WTC11 (cell line): Measurements from ENCODE around the gene ANKDD1B. TPM values are rescaled to one million over a fixed set of nuclear protein-coding genes. Genes with fewer than 3 reads are reported as not detected.

ENCODE experiments used
- ATAC-seq: fragments of 200-7000 bp; cut with Tn5 transposase; 2 replicates; pipeline ENCODE4 v1.10.0; 2021; ENCODE audit warnings: mild to moderate bottlenecking, moderate library complexity
- CTCF ChIA-PET: fragments of 300-600 bp; sonication (Branson Sonifier 250); formaldehyde crosslinking; loops from one replicate; lab custom pipeline; 2021; ENCODE audit warnings: antibody characterized with exemption; lab: Charles Lee
- POLR2A ChIA-PET: fragments of 350-600 bp; sonication (Branson Sonifier 250); formaldehyde crosslinking; loops from one replicate; lab custom pipeline; 2021; ENCODE audit warnings: antibody characterized with exemption; lab: Charles Lee
- DNase-seq: peaks from one replicate; pipeline ENCODE4 v3.0.0; 2021; ENCODE audit warnings: low spot score
- H3K27ac Mint-ChIP-seq: 2 replicates; pipeline ENCODE4 v1.8.0; 2021; ENCODE audit warnings: mixed read lengths
- H3K27me3 Mint-ChIP-seq: 2 replicates; pipeline ENCODE4 v1.8.0; 2021; ENCODE audit warnings: low read depth, mild to moderate bottlenecking, moderate library complexity, mixed read lengths
- H3K36me3 Mint-ChIP-seq: 2 replicates; pipeline ENCODE4 v1.8.0; 2021; ENCODE audit warnings: mixed read lengths
- H3K4me1 Mint-ChIP-seq: 2 replicates; pipeline ENCODE4 v1.8.0; 2022; ENCODE audit warnings: mixed read lengths
- H3K4me3 Mint-ChIP-seq: 2 replicates; pipeline ENCODE4 v1.8.0; 2021; ENCODE audit warnings: mild to moderate bottlenecking, moderate library complexity, mixed read lengths
- H3K9me3 Mint-ChIP-seq: 2 replicates; pipeline ENCODE4 v1.8.0; 2021; ENCODE audit warnings: mixed read lengths
- ATF3 ChIP-seq: sonication (generic); formaldehyde crosslinking; conservative IDR thresholded peaks from 2 replicates; pipeline ENCODE4 v1.8.1; 2022; ENCODE audit warnings: mild to moderate bottlenecking, missing genetic modification reagents
- CBFB ChIP-seq: sonication (generic); formaldehyde crosslinking; IDR thresholded peaks from 2 replicates; pipeline ENCODE4 v1.8.1; 2022; ENCODE audit warnings: mild to moderate bottlenecking, low read depth, missing genetic modification reagents
- CREM ChIP-seq: sonication (generic); formaldehyde crosslinking; IDR thresholded peaks from 2 replicates; pipeline ENCODE4 v1.8.1; 2022; ENCODE audit warnings: mild to moderate bottlenecking, missing genetic modification reagents, moderate library complexity
- E2F4 ChIP-seq: sonication (generic); formaldehyde crosslinking; IDR thresholded peaks from 2 replicates; pipeline ENCODE4 v1.8.1; 2022; ENCODE audit warnings: low read depth, mild to moderate bottlenecking, moderate library complexity, missing genetic modification reagents, borderline replicate concordance
- E2F5 ChIP-seq: sonication (generic); formaldehyde crosslinking; IDR thresholded peaks from 2 replicates; pipeline ENCODE4 v1.8.1; 2022; ENCODE audit warnings: mild to moderate bottlenecking, moderate library complexity, missing genetic modification reagents
- FOXJ3 ChIP-seq: sonication (generic); formaldehyde crosslinking; IDR thresholded peaks from 2 replicates; pipeline ENCODE4 v1.9.0; 2021; ENCODE audit warnings: missing genetic modification reagents, mild to moderate bottlenecking, borderline replicate concordance
- HMGA2 ChIP-seq: fragments of 250-450 bp; sonication (Bioruptor Pico); IDR thresholded peaks from 2 replicates; pipeline ENCODE4 v1.4.0; 2021; ENCODE audit warnings: mild to moderate bottlenecking, moderate library complexity
- MAX ChIP-seq: sonication (generic); formaldehyde crosslinking; IDR thresholded peaks from 2 replicates; pipeline ENCODE4 v1.8.0; 2022; ENCODE audit warnings: mild to moderate bottlenecking, missing genetic modification reagents
- NFATC4 ChIP-seq: fragments of 250-450 bp; sonication (Bioruptor Pico); IDR thresholded peaks from 2 replicates; pipeline ENCODE4 v1.9.0; 2021; ENCODE audit warnings: mild to moderate bottlenecking
- PRDM15 ChIP-seq: sonication (generic); formaldehyde crosslinking; IDR thresholded peaks from 2 replicates; pipeline ENCODE4 v1.8.0; 2022; ENCODE audit warnings: missing genetic modification reagents
- PRRX2 ChIP-seq: fragments of 250-450 bp; sonication (Bioruptor Pico); IDR thresholded peaks from 2 replicates; pipeline ENCODE4 v1.8.0; 2021; ENCODE audit warnings: mild to moderate bottlenecking
- RORB ChIP-seq: fragments of 250-450 bp; sonication (Bioruptor Pico); IDR thresholded peaks from 2 replicates; pipeline ENCODE4 v1.9.0; 2021; ENCODE audit warnings: mild to moderate bottlenecking
- SMAD4 ChIP-seq: sonication (generic); formaldehyde crosslinking; IDR thresholded peaks from 2 replicates; pipeline ENCODE4 v1.8.0; 2022; ENCODE audit warnings: mild to moderate bottlenecking, missing genetic modification reagents
- SOX15 ChIP-seq: fragments of 250-450 bp; sonication (Bioruptor Pico); IDR thresholded peaks from 2 replicates; pipeline ENCODE4 v1.9.0; 2021; ENCODE audit warnings: mild to moderate bottlenecking
- SP1 ChIP-seq: sonication (generic); formaldehyde crosslinking; conservative IDR thresholded peaks from 2 replicates; pipeline ENCODE4 v1.8.1; 2022; ENCODE audit warnings: missing genetic modification reagents
- TCF7 ChIP-seq: sonication (generic); formaldehyde crosslinking; IDR thresholded peaks from 2 replicates; pipeline ENCODE4 v1.8.0; 2022; ENCODE audit warnings: mild to moderate bottlenecking, low read depth, missing genetic modification reagents, moderate library complexity
- ZNF416 ChIP-seq: fragments of 250-450 bp; sonication (Bioruptor Pico); IDR thresholded peaks from 2 replicates; pipeline ENCODE4 v1.9.0; 2021; ENCODE audit warnings: mild to moderate bottlenecking, inconsistent platforms
- ZNF423 ChIP-seq: fragments of 250-450 bp; sonication (Bioruptor Pico); IDR thresholded peaks from 2 replicates; pipeline ENCODE4 v2.1.2; 2022; ENCODE audit warnings: mild to moderate bottlenecking, moderate library complexity
- total RNA-seq: library from RNA; stranded (reverse); gene quantifications from 3 replicates; pipeline ENCODE4 v1.2.3, GENCODE V29; 2021
- TF ChIP-seq, protein P1 (sequence below): sonication (generic); formaldehyde crosslinking; IDR thresholded peaks from 2 replicates; pipeline ENCODE4 v1.8.0; 2022; ENCODE audit warnings: mild to moderate bottlenecking, missing genetic modification reagents
- TF ChIP-seq, protein P2 (sequence below): sonication (generic); formaldehyde crosslinking; IDR thresholded peaks from 2 replicates; pipeline ENCODE4 v1.8.0; 2022; ENCODE audit warnings: mild to moderate bottlenecking, missing genetic modification reagents
- TF ChIP-seq, protein P3 (sequence below): fragments of 250-450 bp; sonication (Bioruptor Pico); conservative IDR thresholded peaks from 2 replicates; pipeline ENCODE4 v1.9.0; 2021; ENCODE audit warnings: mild to moderate bottlenecking

Gene ANKDD1B
- total RNA-seq, 1 experiment from 2014 or later = 0.28 TPM

DNA sequence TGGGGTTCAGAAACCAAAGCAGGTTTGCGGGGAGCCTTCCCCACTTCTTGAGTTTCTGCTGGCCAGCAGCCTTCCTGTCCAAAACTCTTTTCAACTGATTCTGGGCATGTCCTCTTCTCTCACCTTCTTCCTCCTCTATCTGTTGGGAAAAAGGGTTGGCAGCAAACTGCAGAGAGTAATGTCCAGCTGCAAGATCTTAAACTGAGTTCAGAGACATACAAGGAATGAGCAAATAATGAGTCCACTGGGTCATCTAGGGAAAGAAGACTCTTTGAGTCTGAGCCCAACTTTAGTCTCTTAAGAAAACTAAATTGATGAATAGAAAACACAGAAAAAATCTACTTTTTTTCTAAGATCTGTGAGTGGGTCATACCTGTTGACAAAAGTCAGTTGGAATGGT is 16.5 kb downstream of the ANKDD1B start (continued):
- TF ChIP-seq, protein P1, sequence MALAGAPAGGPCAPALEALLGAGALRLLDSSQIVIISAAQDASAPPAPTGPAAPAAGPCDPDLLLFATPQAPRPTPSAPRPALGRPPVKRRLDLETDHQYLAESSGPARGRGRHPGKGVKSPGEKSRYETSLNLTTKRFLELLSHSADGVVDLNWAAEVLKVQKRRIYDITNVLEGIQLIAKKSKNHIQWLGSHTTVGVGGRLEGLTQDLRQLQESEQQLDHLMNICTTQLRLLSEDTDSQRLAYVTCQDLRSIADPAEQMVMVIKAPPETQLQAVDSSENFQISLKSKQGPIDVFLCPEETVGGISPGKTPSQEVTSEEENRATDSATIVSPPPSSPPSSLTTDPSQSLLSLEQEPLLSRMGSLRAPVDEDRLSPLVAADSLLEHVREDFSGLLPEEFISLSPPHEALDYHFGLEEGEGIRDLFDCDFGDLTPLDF = no peak

- CTCF ChIA-PET = no interaction called here
- no peak for DNase-seq
- no peak for ATAC-seq
- Mint-ChIP-seq H3K27me3 (no peaks in the 10 kb centered on the region), H3K36me3 (no peaks in the 10 kb centered on the region), H3K9me3 (peaks cover 12% of the 10 kb centered on the region), H3K27ac (no peak overlapping the region), H3K4me3 (no peak overlapping the region), H3K4me1 (peaks cover 3% of the 10 kb centered on the region; the same call in 1 of the 2 replicates)
- POLR2A ChIA-PET = no interaction called here
- TF ChIP-seq ATF3 (CRISPR knock-in tag) = no peak
- TF ChIP-seq, protein P2, sequence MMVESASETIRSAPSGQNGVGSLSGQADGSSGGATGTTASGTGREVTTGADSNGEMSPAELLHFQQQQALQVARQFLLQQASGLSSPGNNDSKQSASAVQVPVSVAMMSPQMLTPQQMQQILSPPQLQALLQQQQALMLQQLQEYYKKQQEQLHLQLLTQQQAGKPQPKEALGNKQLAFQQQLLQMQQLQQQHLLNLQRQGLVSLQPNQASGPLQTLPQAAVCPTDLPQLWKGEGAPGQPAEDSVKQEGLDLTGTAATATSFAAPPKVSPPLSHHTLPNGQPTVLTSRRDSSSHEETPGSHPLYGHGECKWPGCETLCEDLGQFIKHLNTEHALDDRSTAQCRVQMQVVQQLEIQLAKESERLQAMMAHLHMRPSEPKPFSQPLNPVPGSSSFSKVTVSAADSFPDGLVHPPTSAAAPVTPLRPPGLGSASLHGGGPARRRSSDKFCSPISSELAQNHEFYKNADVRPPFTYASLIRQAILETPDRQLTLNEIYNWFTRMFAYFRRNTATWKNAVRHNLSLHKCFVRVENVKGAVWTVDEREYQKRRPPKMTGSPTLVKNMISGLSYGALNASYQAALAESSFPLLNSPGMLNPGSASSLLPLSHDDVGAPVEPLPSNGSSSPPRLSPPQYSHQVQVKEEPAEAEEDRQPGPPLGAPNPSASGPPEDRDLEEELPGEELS (CRISPR knock-in tag) = no peak
- no peak for TF ChIP-seq ZNF416 (CRISPR knock-in tag)
- no peak for TF ChIP-seq SOX15 (CRISPR knock-in tag)
- no peak for TF ChIP-seq HMGA2 (CRISPR knock-in tag)
- no peak for TF ChIP-seq E2F5 (CRISPR knock-in tag)
- no peak for TF ChIP-seq NFATC4 (CRISPR knock-in tag)
- no peak for TF ChIP-seq PRRX2 (CRISPR knock-in tag)
Observed at GRCh38 chr5:75630875-75631274, 19.6 kb downstream of the ANKDD1B start.

- Mint-ChIP-seq H3K4me3 (no peak overlapping the region), H3K4me1 (0 out of 2 replicates have a peak, but pooled peaks cover 2% of the 10 kb centered on the region), H3K27ac (no peak overlapping the region), H3K36me3 (no peaks in the 10 kb centered on the region), H3K27me3 (no peaks in the 10 kb centered on the region; the same call in 1 of the 2 replicates), H3K9me3 (peaks cover 12% of the 10 kb centered on the region)
- no peak for DNase-seq
- ATAC-seq = no peak
- POLR2A ChIA-PET = no interaction called here
- CTCF ChIA-PET = no interaction called here
- TF ChIP-seq CBFB (CRISPR knock-in tag) (no peak), PRDM15 (CRISPR knock-in tag) (no peak), TCF7 (CRISPR knock-in tag) (no peak), CREM (CRISPR knock-in tag) (no peak), MAX (CRISPR knock-in tag) (no peak), ZNF423 (CRISPR knock-in tag) (no peak), SMAD4 (CRISPR knock-in tag) (no peak), RORB (CRISPR knock-in tag) (no peak), E2F4 (CRISPR knock-in tag) (no peak), SP1 (CRISPR knock-in tag) (no peak), FOXJ3 (CRISPR knock-in tag) (no peak)
- TF ChIP-seq, protein P3, sequence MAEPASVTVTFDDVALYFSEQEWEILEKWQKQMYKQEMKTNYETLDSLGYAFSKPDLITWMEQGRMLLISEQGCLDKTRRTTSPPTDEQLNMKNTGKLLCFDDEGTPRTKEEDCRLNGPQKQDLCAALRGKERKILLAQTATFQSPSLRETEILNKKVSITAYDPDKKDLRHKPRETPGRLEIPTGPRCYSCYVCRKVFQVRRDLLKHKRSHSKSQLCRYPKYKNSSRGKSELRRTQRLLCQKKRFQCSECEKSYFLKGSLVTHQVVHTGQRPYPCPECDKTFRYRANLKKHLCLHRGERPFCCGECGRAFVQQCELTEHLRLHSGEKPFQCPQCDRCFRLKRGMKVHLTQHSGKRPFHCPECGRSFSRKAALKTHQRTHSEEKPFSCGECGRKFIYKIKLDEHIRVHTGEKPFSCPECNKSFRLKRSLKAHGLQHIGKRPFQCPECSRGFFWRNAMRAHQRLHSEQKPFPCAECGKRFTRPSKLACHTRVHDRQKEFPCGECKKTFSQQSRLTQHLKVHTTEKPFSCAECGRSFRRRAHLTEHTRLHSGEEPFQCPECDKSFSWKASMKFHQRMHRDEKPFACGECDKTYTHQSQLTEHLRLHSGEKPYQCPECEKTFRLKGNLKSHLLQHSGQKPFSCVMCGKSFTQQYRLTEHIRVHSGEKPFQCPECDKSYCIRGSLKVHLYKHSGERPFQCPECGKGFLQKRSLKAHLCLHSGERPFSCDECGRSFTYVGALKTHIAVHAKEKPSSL (CRISPR knock-in tag) = no peak
- TF ChIP-seq, protein P2 (CRISPR knock-in tag) = no peak
Observed at GRCh38 chr5:75632321-75632720, 21.1 kb downstream of the ANKDD1B start.
